Mononuclear cell (primary cell): Measurements from ENCODE around the gene PROS1. TPM values are rescaled to one million over a fixed set of nuclear protein-coding genes. Genes with fewer than 3 reads are reported as not detected.
"Not testable (repeated sequence)": the region's sequence is repeated elsewhere in the genome, so short reads cannot be mapped to it uniquely, and the experiment has no call there.

Experiments
- H3K27me3 ChIP-seq: 2 replicates; pipeline ENCODE4 v1.6.0; 2011; ENCODE audit warnings: low read length, control low read depth; ENCODE audit not compliant: insufficient read depth
- H3K4me1 ChIP-seq: 2 replicates; pipeline ENCODE4 v1.5.1; 2011; ENCODE audit warnings: mild to moderate bottlenecking, low read length, control low read depth; ENCODE audit not compliant: insufficient read depth
- H3K4me3 ChIP-seq: 2 replicates; pipeline ENCODE4 v1.5.1; 2011; ENCODE audit warnings: mild to moderate bottlenecking, low read length, moderate library complexity
- H3K9me3 ChIP-seq: 2 replicates; pipeline ENCODE4 v1.5.1; 2011; ENCODE audit warnings: low read depth, mild to moderate bottlenecking, control low read depth, low read length
- total RNA-seq: library from RNA; depleted of rRNA; stranded (reverse); fragments of >200 nt; gene quantifications from one replicate; pipeline ENCODE4 v1.2.3, GENCODE V29; 2012

The PROS1 gene
- total RNA-seq, 1 donor: 6.8 TPM

DNA sequence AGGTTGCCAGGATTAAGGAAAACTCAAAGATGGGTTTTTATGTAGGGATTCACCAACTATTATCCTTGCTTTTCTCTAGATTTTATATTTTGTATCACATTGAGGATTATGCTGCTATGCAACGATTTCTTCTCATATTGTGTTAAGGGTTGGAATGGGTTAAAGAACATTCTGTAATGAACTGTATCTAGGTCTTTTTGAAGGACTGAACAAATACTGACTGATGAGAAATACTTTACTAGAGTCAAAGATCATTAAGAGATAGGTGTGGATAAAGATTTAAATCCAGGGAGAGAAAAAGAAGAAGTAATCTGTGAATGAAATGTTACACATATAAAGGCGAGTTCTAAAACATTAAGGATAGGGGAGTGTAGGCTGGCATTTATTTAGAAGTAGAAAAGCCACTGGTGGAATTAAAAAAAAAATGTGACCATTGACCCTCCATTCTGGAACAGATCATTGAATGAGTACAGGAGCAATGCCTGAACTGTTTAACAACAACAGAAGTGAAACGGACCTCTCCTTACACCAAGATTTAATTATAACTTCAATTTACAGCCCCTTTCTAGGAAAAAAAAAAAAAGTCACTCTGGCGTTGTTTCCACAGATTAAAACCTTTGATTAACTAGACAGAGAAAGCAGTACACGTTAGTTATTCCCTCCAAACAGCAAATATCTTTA lies 39.2 kb downstream of the PROS1 start:
- Histone ChIP-seq H3K4me3 (no peak overlapping the region), H3K9me3 (no peaks in the 10 kb centered on the region), H3K4me1 (no peaks in the 10 kb centered on the region), H3K27me3 (no peaks in the 10 kb centered on the region)

- Histone ChIP-seq H3K9me3 (no peaks in the 10 kb centered on the region), H3K27me3 (no peaks in the 10 kb centered on the region), H3K4me3 (no peak overlapping the region), H3K4me1 (no peaks in the 10 kb centered on the region)
Measured at GRCh38 chr3:93931597-93932229, 42.0 kb downstream of the PROS1 start.

DNA sequence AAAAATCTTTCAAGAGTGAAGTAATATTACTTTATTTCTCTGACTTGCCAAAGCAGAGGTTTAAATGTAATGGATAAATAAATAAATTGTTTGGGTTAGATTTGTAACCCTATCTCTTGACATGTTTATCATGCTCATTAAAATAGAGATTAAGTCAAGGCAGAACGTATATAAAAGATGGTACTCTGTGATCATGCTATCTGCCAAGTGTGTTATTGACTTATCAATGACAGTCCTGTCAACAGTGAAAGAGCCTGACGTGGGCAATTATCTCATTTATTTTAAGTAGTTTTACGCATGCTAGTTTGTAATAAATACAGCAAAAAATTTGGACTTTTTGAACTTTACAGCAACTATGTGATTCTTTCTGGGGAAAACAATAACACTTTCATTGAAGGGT lies 43.7 kb downstream of the PROS1 start:
- H3K4me1 ChIP-seq: no peaks in the 10 kb centered on the region
- H3K4me3 ChIP-seq: no peak overlapping the region
- H3K9me3 ChIP-seq: no peaks in the 10 kb centered on the region
- no peaks in the 10 kb centered on the region for H3K27me3 ChIP-seq

GRCh38 chr3:93926789-93927188 lies 46.9 kb downstream of the PROS1 start:
- Histone ChIP-seq H3K9me3 (no peaks in the 10 kb centered on the region), H3K4me3 (no peak overlapping the region), H3K4me1 (no peaks in the 10 kb centered on the region), H3K27me3 (no peaks in the 10 kb centered on the region)

DNA sequence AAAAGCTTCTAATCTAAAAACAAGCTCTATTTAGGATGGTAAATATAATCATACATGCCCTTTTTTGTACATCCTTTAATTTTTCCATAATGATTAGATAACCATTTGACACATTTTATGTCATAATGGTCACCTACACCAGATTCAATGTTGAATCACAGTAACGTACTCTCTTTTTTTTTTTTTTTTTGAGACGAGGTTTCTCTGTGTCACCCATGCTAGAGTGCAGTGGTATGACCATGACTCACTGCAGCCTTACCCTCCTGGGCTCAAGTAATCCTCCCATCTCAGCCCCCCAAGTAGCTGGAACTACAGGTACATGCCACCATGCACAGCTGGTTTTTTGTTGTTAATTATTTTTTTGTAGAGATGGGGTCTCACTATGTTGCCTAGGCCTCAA lies 49.2 kb downstream of the PROS1 start:
- Histone ChIP-seq H3K4me1 (no peaks in the 10 kb centered on the region), H3K4me3 (no peak overlapping the region), H3K9me3 (no peaks in the 10 kb centered on the region), H3K27me3 (no peaks in the 10 kb centered on the region)

GRCh38 chr3:93923006-93923405 lies 50.7 kb downstream of the PROS1 start:
- Histone ChIP-seq H3K9me3 (no peaks in the 10 kb centered on the region), H3K4me1 (no peaks in the 10 kb centered on the region), H3K4me3 (no peak overlapping the region), H3K27me3 (no peaks in the 10 kb centered on the region)

DNA sequence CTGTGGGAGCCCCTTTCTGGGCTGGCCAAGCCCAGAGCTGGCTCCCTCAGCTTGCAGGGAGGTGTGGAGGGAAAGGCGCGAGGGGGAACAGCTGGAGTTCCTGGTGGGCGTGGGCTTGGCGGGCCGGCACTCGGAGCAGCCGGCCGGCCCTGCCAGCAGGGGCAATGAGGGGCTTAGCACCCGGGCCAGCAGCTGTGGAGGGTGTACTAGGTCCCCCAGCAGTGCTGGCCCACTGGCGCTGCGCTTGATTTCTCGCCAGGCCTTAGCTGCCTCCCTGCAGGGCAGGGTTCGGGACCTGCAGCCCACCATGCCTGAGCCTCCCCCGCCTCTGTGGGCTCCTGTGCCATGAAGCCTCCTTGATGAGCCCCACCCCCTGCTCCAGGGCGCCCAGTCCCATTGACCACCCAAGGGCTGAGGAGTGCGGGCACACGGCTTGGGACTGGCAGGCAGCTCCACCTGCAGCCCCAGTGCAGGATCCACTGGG lies 56.1 kb downstream of the PROS1 start:
- H3K4me3 ChIP-seq, H3K9me3 ChIP-seq, H3K4me1 ChIP-seq, H3K27me3 ChIP-seq: not testable (repeated sequence)

- H3K4me1 ChIP-seq, H3K27me3 ChIP-seq, H3K4me3 ChIP-seq, H3K9me3 ChIP-seq: not testable (repeated sequence)
Measured at GRCh38 chr3:93913623-93914022, 60.1 kb downstream of the PROS1 start.

DNA sequence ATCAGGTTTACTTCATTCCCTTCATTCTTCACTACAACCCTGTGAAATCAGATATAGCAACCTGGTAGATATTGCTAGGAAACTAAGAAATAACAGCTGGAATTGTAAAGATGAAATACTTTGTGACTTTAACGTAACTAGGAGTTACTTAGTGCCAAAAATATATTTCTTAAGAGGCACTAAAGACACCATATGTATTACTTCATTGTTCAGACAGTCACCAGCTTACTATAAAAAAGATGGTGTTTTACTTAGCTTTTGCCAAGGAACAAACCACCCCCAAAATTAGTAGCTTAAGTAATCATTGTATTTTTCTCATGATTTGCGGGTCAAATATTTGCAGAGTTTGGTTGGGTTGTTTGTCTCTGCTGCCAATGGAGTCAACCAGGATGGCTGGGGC lies 62.5 kb downstream of the PROS1 start:
- H3K9me3 ChIP-seq: no peaks in the 10 kb centered on the region
- no peaks in the 10 kb centered on the region for H3K4me1 ChIP-seq
- H3K27me3 ChIP-seq: no peaks in the 10 kb centered on the region
- H3K4me3 ChIP-seq: no peak overlapping the region

GRCh38 chr3:93910097-93910496 lies 63.6 kb downstream of the PROS1 start:
- H3K9me3 ChIP-seq: no peaks in the 10 kb centered on the region
- no peak overlapping the region for H3K4me3 ChIP-seq
- H3K27me3 ChIP-seq: no peaks in the 10 kb centered on the region
- no peaks in the 10 kb centered on the region for H3K4me1 ChIP-seq

DNA sequence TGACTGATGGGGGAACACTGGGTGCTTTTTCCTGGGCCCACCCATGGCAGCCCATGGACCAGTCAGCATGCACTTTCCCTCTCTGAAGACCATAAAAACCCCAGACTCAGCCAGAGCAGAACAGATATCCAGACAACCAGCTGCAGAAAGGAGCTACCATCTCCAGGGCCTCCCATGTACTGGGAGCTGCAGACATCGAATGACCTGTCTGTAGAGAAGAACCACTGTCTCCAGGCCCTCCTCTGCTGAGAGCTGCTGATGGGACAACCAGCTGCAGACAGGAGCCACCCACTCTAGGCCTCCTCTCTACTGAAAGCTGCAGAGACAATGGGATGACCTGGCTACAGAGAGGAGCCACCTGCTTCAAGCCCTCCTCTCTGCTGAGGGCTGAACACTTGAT lies 66.6 kb downstream of the PROS1 start:
- Histone ChIP-seq H3K4me3 (no peak overlapping the region), H3K9me3 (no peaks in the 10 kb centered on the region), H3K4me1 (no peaks in the 10 kb centered on the region), H3K27me3 (no peaks in the 10 kb centered on the region)

GRCh38 chr3:93906245-93906644 lies 67.5 kb downstream of the PROS1 start:
- Histone ChIP-seq H3K4me3 (no peak overlapping the region), H3K27me3 (no peaks in the 10 kb centered on the region), H3K4me1 (no peaks in the 10 kb centered on the region), H3K9me3 (no peaks in the 10 kb centered on the region)

- Histone ChIP-seq H3K9me3 (no peaks in the 10 kb centered on the region), H3K27me3 (no peaks in the 10 kb centered on the region), H3K4me1 (no peaks in the 10 kb centered on the region), H3K4me3 (no peak overlapping the region)
Measured at GRCh38 chr3:93904568-93904967, 69.1 kb downstream of the PROS1 start.

- not testable (repeated sequence) for H3K9me3 ChIP-seq, H3K4me3 ChIP-seq, H3K27me3 ChIP-seq, H3K4me1 ChIP-seq
Measured at GRCh38 chr3:93878250-93879017, 95.3 kb downstream of the PROS1 start.

DNA sequence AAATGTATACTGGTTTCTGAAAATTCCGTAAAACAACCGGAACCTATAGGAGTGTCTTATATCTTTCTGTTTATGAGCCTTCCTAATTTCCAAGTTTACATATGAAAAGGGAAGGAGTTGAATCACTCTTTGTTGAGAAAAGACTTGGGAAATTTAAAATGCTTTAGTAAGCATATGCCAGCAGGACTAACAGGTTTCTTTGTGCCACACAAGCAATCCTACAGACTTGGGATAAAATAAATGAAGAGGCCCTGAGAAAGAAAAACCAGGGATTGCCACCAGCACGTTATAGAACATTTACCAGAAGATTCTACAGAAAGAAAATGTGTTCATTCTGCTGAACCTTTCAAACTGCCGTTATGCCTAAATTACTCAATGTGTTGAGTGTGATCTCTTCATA lies 96.3 kb downstream of the PROS1 start:
- not testable (repeated sequence) for H3K9me3 ChIP-seq, H3K4me3 ChIP-seq, H3K27me3 ChIP-seq, H3K4me1 ChIP-seq
